ENCODE results near the gene PCDHB4. TPM values are rescaled to one million over a fixed set of nuclear protein-coding genes. Genes with fewer than 3 reads are reported as not detected.
A peak's percentile ranks its signal among the peaks of the same experiment; 100 is the strongest.
"Not testable (repeated sequence)": the region's sequence is repeated elsewhere in the genome, so short reads cannot be mapped to it uniquely, and the experiment has no call there.

PCDHB4 gene
- total and polyA plus RNA-seq, 12 donors, result 0.44 to 2.3 (median 1.7) TPM

DNA sequence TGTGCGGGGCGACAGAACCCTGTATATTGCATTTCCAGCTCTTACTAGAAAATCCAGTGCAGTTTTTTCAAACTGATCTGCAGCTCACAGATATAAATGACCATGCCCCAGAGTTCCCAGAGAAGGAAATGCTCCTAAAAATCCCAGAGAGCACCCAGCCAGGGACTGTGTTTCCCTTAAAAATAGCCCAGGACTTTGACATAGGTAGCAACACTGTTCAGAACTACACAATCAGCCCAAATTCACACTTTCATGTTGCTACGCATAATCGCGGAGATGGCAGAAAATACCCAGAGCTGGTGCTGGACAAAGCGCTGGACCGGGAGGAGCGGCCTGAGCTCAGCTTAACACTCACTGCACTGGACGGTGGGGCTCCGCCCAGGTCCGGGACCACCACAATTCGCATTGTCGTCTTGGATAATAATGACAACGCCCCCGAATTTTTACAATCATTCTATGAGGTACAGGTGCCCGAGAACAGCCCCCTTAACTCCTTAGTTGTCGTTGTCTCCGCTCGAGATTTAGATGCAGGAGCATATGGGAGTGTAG, 14.2 kb downstream of the PCDHB4 start:
- 35 to 64% (median 52%) methylated on average over 19 of the region's 19 CpGs for WGBS, 4 donors
- H3K4me3 ChIP-seq, result peak overlapping the region in 2 of 4 donors; percentile 8 to 45

DNA sequence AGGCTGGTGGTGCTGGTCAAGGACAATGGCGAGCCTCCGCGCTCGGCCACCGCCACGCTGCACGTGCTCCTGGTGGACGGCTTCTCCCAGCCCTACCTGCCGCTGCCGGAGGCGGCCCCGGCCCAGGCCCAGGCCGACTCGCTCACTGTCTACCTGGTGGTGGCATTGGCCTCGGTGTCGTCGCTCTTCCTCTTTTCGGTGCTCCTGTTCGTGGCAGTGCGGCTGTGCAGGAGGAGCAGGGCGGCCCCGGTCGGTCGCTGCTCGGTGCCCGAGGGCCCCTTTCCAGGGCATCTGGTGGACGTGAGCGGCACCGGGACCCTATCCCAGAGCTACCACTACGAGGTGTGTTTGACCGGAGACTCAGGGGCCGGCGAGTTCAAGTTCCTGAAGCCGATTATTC, 15.7 kb downstream of the PCDHB4 start:
- DNase-seq; H3K36me3 ChIP-seq (replicated peaks in 1 of 2); H3K27me3 ChIP-seq; H3K27ac ChIP-seq; H3K4me1 ChIP-seq (replicated peaks in 1 of 2); intact Hi-C loops (cut with DNase I); H3K4me3 ChIP-seq: not testable (repeated sequence)
- peaks cover 0 to 26% (median 0%) of the 10 kb centered on the region in 3 donors for H3K9me3 ChIP-seq (replicated peaks in 1 of 3)
- WGBS, 4 donors, result 37 to 59% (median 46%) methylated on average over 12 to 33 of the region's 34 CpGs

More for the DNA sequence above, 14.2 kb downstream of the PCDHB4 start:
- TF ChIP-seq, protein P1, sequence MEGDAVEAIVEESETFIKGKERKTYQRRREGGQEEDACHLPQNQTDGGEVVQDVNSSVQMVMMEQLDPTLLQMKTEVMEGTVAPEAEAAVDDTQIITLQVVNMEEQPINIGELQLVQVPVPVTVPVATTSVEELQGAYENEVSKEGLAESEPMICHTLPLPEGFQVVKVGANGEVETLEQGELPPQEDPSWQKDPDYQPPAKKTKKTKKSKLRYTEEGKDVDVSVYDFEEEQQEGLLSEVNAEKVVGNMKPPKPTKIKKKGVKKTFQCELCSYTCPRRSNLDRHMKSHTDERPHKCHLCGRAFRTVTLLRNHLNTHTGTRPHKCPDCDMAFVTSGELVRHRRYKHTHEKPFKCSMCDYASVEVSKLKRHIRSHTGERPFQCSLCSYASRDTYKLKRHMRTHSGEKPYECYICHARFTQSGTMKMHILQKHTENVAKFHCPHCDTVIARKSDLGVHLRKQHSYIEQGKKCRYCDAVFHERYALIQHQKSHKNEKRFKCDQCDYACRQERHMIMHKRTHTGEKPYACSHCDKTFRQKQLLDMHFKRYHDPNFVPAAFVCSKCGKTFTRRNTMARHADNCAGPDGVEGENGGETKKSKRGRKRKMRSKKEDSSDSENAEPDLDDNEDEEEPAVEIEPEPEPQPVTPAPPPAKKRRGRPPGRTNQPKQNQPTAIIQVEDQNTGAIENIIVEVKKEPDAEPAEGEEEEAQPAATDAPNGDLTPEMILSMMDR (IDR thresholded peaks at IDR 0.05), result no peak
- no peak for TF ChIP-seq POLR2A (IDR thresholded peaks at IDR 0.05)
- H3K27ac ChIP-seq, result no peak overlapping the region
- H3K4me1 ChIP-seq (replicated peaks in 1 of 2), result no peaks in the 10 kb centered on the region
- DNase-seq, result no peak
- peaks cover 0 to 26% (median 0%) of the 10 kb centered on the region in 3 donors for H3K9me3 ChIP-seq (replicated peaks in 1 of 3)
- H3K36me3 ChIP-seq (replicated peaks in 1 of 2), result no peaks in the 10 kb centered on the region
- intact Hi-C loops (cut with DNase I), result no loop called here
- no peaks in the 10 kb centered on the region for H3K27me3 ChIP-seq

DNA sequence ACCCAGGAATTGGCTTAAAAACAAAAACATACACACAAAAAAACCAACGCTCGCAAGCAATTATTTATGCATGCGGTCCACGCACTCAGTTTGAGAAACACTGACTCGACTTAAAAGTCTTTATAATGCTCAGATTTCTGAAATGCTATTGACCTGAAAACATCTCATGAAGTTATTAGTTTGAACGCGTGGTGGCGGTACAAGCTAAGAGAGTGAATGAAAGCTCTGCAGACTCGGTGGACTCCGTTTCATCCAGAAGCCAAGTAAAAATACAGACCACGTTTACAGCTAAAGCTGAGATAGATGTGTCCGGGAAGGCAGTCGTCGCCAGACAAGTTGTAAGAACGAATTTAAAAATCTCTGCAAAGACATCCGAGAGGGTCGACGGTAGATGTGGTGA, 28.2 kb downstream of the PCDHB4 start, which contains the start of gene PCDHB6:
PCDHB6 (plus strand) TSS at position 246 of the 400 bp plus-strand sequence. CDS start 201 bp downstream, outside the sequence.
- peaks cover 0 to 16% (median 10%) of the 10 kb centered on the region in 3 donors for H3K9me3 ChIP-seq (replicated peaks in 1 of 3)
- intact Hi-C loops (cut with DNase I), result no loop called here
- TF ChIP-seq, protein P1 (IDR thresholded peaks at IDR 0.05), result no peak
- no peak for TF ChIP-seq POLR2A (IDR thresholded peaks at IDR 0.05)

DNA sequence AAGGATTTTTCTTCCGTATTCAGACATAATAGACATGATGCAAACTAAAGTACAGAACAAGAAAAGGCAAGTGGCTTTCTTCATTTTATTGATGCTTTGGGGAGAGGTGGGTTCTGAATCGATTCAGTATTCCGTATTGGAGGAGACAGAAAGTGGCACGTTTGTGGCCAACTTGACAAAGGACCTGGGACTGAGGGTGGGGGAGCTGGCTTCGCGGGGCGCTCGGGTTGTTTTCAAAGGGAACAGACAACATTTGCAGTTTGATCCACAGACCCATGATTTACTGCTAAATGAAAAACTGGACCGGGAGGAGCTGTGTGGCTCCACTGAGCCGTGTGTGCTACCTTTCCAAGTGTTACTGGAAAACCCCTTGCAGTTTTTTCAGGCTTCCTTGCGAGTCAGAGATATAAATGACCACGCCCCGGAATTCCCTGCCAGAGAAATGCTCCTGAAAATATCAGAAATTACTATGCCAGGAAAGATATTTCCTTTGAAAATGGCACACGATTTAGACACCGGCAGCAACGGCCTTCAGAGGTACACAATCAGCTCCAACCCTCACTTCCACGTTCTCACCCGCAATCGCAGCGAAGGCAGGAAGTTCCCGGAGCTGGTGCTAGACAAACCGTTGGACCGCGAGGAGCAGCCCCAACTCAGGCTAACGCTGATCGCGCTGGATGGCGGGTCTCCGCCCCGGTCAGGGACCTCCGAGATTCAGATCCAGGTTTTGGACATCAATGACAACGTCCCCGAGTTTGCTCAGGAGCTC, 28.8 kb downstream of the PCDHB4 start:
- no peak for DNase-seq
- Histone ChIP-seq H3K4me3 (no peak overlapping the region), H3K27ac (no peak overlapping the region), H3K9me3 (replicated peaks in 1 of 3) (peaks cover 0 to 16% (median 10%) of the 10 kb centered on the region in 3 donors), H3K27me3 (no peaks in the 10 kb centered on the region), H3K36me3 (replicated peaks in 1 of 2) (no peaks in the 10 kb centered on the region), H3K4me1 (replicated peaks in 1 of 2) (no peaks in the 10 kb centered on the region)
- no peak for TF ChIP-seq POLR2A (IDR thresholded peaks at IDR 0.05)
- TF ChIP-seq, protein P1 (IDR thresholded peaks at IDR 0.05), result no peak
- intact Hi-C loops (cut with DNase I), result no loop called here
- 34 to 63% (median 45%) methylated on average over 22 to 33 of the region's 33 CpGs for whole genome bisulfite sequencing, 4 donors

More for the DNA sequence above, 28.2 kb downstream of the PCDHB4 start, which contains the start of gene PCDHB6:
- WGBS, 4 donors, result 11 to 20% (median 16%) methylated on average over 18 of the region's 18 CpGs
- Histone ChIP-seq H3K27me3 (no peaks in the 10 kb centered on the region), H3K4me3 (no peak within 1 kb of the TSS), H3K27ac (no peak within 1 kb of the TSS), H3K36me3 (replicated peaks in 1 of 2) (no peaks in the 10 kb centered on the region), H3K4me1 (replicated peaks in 1 of 2) (no peaks in the 10 kb centered on the region)
- DNase-seq, result no peak

Data from adrenal gland (tissue), 12 donors.